ENCODE measurements around the gene C10orf90. TPM values are rescaled to one million over a fixed set of nuclear protein-coding genes. Genes with fewer than 3 reads are reported as not detected.

Gene C10orf90
- total RNA-seq, 1 donor, result 0.72 TPM

DNA sequence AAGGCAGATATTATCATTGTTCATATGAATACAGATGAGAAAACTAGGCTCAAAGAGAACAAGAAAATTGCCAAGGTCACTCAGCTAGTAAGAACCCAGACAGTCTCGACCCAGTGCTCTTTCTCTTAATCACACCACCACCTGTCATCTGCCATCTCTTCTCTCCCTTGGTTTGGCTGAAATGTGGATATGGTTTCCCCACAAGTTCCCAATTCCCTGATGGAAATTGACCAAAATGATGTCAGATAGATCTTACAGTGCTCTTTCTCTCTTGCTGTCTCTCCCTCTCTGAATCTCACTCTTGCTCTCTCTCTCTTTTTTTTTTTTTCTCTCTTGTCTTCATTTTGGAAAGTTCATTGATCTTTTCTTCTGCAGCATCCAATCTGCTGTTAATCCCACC, 9.1 kb downstream of the C10orf90 start:
- H3K4me2 ChIP-seq (ENCODE audit: insufficient read depth, low read length), result no peak overlapping the region
- no peak overlapping the region for H2AFZ ChIP-seq (ENCODE audit: low read length)
- no peak for TF ChIP-seq CTCF (IDR thresholded peaks at IDR 0.05; ENCODE audit: extremely low read depth, low read depth, low read length)

DNA sequence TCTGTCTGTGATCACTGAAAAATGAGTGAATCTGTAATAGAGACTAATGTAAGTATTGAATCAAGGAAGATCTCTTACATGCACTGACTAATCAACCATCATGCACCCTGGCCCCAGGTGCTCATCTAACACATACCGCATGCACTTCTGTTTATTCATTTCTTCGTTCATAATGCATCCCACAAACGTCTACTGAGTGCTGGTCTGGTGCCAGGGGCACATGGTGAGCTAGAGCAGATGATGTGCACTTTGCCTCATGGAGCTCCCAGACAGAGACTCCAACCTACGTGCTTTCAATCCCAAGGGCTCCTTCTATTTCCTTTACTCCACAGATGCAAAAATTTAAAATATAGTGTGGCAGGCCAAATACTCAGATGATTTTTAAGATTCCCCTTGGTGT, 10.7 kb downstream of the C10orf90 start:
- no peak overlapping the region for H3K4me2 ChIP-seq (ENCODE audit: insufficient read depth, low read length)

More for the DNA sequence above, 9.1 kb downstream of the C10orf90 start:
- DNase-seq (ENCODE audit: insufficient read length, low spot score, missing footprints), result no peak
- no peak overlapping the region for H3K27ac ChIP-seq (ENCODE audit: low read depth, low read length)
- peaks cover 4% of the 10 kb centered on the region for H3K27me3 ChIP-seq (ENCODE audit: insufficient read depth, low read length)
- H3K36me3 ChIP-seq (ENCODE audit: insufficient read depth, low read length), result no peaks in the 10 kb centered on the region
- peaks cover 23% of the 10 kb centered on the region for H3K4me1 ChIP-seq (ENCODE audit: insufficient read depth, low read length)
- no peaks in the 10 kb centered on the region for H3K79me2 ChIP-seq (ENCODE audit: insufficient read depth, low read length)
- H3K4me3 ChIP-seq (ENCODE audit: insufficient read depth, low read length), result no peak overlapping the region
- no peaks in the 10 kb centered on the region for H4K20me1 ChIP-seq (ENCODE audit: insufficient read depth, low read length)
- H3K9me3 ChIP-seq (ENCODE audit: low read depth, low read length), result no peaks in the 10 kb centered on the region

DNA sequence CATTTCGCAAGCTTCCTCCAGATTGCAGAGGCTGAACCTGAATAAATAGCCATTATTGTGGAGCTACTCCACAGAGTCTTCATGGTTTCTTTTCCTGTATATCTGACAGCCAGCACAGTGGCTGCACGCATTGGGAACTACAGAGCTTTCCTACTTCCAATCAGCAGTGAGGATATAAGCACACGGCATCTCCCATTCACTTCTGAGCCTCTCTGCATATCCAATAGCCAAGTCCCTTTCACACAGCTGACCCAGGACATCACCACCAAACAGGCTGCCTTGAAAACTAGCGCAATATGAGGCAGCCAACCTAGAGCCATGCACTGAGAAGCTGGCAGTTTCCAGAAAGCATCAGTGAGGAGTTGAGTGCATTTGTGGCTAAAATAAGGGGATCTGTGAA, 11.6 kb downstream of the C10orf90 start:
- Histone ChIP-seq H2AFZ (ENCODE audit: low read length) (no peak overlapping the region), H3K27ac (ENCODE audit: low read depth, low read length) (no peak overlapping the region), H3K36me3 (ENCODE audit: insufficient read depth, low read length) (no peaks in the 10 kb centered on the region), H3K79me2 (ENCODE audit: insufficient read depth, low read length) (no peaks in the 10 kb centered on the region), H3K4me2 (ENCODE audit: insufficient read depth, low read length) (no peak overlapping the region), H4K20me1 (ENCODE audit: insufficient read depth, low read length) (no peaks in the 10 kb centered on the region), H3K27me3 (ENCODE audit: insufficient read depth, low read length) (peaks cover 11% of the 10 kb centered on the region), H3K4me1 (ENCODE audit: insufficient read depth, low read length) (peaks cover 19% of the 10 kb centered on the region), H3K4me3 (ENCODE audit: insufficient read depth, low read length) (no peak overlapping the region), H3K9me3 (ENCODE audit: low read depth, low read length) (no peaks in the 10 kb centered on the region)
- no peak for TF ChIP-seq CTCF (IDR thresholded peaks at IDR 0.05; ENCODE audit: extremely low read depth, low read depth, low read length)
- no peak for DNase-seq (ENCODE audit: insufficient read length, low spot score, missing footprints)

More for the DNA sequence above, 10.7 kb downstream of the C10orf90 start:
- no peak for TF ChIP-seq CTCF (IDR thresholded peaks at IDR 0.05; ENCODE audit: extremely low read depth, low read depth, low read length)
- H3K4me3 ChIP-seq (ENCODE audit: insufficient read depth, low read length), result no peak overlapping the region
- peaks cover 8% of the 10 kb centered on the region for H3K27me3 ChIP-seq (ENCODE audit: insufficient read depth, low read length)
- H3K4me1 ChIP-seq (ENCODE audit: insufficient read depth, low read length), result peaks cover 23% of the 10 kb centered on the region
- no peaks in the 10 kb centered on the region for H4K20me1 ChIP-seq (ENCODE audit: insufficient read depth, low read length)
- DNase-seq (ENCODE audit: insufficient read length, low spot score, missing footprints), result no peak
- no peaks in the 10 kb centered on the region for H3K36me3 ChIP-seq (ENCODE audit: insufficient read depth, low read length)
- H3K79me2 ChIP-seq (ENCODE audit: insufficient read depth, low read length), result no peaks in the 10 kb centered on the region
- no peak overlapping the region for H2AFZ ChIP-seq (ENCODE audit: low read length)
- no peaks in the 10 kb centered on the region for H3K9me3 ChIP-seq (ENCODE audit: low read depth, low read length)
- no peak overlapping the region for H3K27ac ChIP-seq (ENCODE audit: low read depth, low read length)

DNA sequence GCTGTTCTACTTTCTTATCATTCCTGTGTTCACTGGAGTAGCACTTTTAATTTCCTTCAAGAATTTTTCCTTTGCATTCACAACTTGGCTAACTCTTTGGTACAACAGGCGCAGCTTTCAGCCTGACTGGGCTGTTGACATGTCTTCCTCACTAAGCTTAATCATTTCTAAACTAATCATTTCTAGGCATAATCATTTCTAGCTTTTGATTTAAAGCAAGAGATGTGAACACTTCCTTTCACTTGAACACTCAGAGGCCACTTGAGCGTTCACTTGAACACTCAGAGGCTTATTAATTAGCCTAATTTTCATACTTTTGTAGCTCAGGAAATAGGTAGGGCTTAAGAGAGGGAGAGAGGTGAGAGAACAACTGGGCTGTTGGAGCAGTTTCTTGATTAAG, 15.9 kb downstream of the C10orf90 start:
- no peak overlapping the region for H3K4me2 ChIP-seq (ENCODE audit: insufficient read depth, low read length)
- peaks cover 31% of the 10 kb centered on the region for H3K27me3 ChIP-seq (ENCODE audit: insufficient read depth, low read length)
- no peak overlapping the region for H3K4me3 ChIP-seq (ENCODE audit: insufficient read depth, low read length)
- no peaks in the 10 kb centered on the region for H3K36me3 ChIP-seq (ENCODE audit: insufficient read depth, low read length)
- no peaks in the 10 kb centered on the region for H3K4me1 ChIP-seq (ENCODE audit: insufficient read depth, low read length)
- no peak for DNase-seq (ENCODE audit: insufficient read length, low spot score, missing footprints)
- H3K79me2 ChIP-seq (ENCODE audit: insufficient read depth, low read length), result no peaks in the 10 kb centered on the region
- H4K20me1 ChIP-seq (ENCODE audit: insufficient read depth, low read length), result no peaks in the 10 kb centered on the region
- H2AFZ ChIP-seq (ENCODE audit: low read length), result no peak overlapping the region
- H3K27ac ChIP-seq (ENCODE audit: low read depth, low read length), result no peak overlapping the region
- no peak for TF ChIP-seq CTCF (IDR thresholded peaks at IDR 0.05; ENCODE audit: extremely low read depth, low read depth, low read length)
- H3K9me3 ChIP-seq (ENCODE audit: low read depth, low read length), result no peaks in the 10 kb centered on the region
